HG03571 (cell line): ENCODE results near the gene TUBA4B.
"Not testable (repeated sequence)": the region's sequence is repeated elsewhere in the genome, so short reads cannot be mapped to it uniquely, and the experiment has no call there.

Experiments used
- ATAC-seq: cut with Tn5 transposase; IDR thresholded peaks from one replicate; pipeline ENCODE4 v1.9.1; 2021; ENCODE audit not compliant: unreplicated experiment

Gene TUBA4B

GRCh38 chr2:219290381-219291171, 37.5 kb downstream of the TUBA4B start:
- ATAC-seq, result no peak

DNA sequence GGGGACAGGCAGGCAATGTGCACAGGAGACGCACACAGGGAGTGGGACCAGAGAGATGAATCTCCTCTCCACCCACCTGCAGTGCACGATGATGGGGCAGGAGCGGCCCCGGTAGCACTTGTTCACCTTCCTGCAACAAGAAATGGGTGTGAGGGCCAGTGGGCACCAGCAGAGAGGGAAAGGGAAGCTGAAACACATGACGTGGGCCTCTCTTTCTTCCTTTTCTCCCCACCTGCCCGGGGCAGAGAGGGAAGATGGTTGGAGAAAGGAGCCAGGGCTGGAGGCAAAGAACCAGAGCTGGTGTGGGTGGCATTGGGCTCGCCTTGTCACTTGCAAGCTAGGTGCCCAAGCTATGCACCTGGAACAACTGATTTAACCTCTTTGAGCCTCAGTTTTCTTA, 38.4 kb downstream of the TUBA4B start:
- no peak for ATAC-seq

GRCh38 chr2:219291910-219292490, 39.0 kb downstream of the TUBA4B start:
- ATAC-seq, result no peak

DNA sequence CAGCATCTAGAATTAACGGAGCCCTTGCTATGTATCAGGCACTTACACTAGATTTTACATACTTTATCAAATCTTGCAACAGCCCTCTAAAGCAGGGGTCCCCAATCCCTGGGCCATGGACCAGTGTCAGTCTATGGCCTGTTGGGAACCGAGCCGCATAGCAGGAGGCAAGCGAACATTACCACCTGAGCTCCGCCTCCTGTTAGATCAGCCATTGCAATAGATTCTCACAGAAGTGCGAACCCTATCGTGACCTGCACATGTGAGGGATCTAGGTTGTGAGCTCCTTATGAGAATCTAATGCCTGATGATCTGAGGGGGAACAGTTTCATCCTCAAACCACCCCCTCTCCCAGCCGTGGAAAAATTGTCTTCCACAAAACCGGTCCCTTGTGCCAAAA, 39.6 kb downstream of the TUBA4B start:
- ATAC-seq, result no peak

- ATAC-seq, result no peak
Observed at GRCh38 chr2:219293736-219294231, 40.7 kb downstream of the TUBA4B start.

- peak; percentile 89 for ATAC-seq
Observed at GRCh38 chr2:219294356-219295351, 41.6 kb downstream of the TUBA4B start.

GRCh38 chr2:219296142-219296541, 43.1 kb downstream of the TUBA4B start:
- no peak for ATAC-seq

GRCh38 chr2:219296631-219297391, 43.8 kb downstream of the TUBA4B start:
- ATAC-seq, result no peak

- no peak for ATAC-seq
Observed at GRCh38 chr2:219297766-219298456, 44.9 kb downstream of the TUBA4B start.

DNA sequence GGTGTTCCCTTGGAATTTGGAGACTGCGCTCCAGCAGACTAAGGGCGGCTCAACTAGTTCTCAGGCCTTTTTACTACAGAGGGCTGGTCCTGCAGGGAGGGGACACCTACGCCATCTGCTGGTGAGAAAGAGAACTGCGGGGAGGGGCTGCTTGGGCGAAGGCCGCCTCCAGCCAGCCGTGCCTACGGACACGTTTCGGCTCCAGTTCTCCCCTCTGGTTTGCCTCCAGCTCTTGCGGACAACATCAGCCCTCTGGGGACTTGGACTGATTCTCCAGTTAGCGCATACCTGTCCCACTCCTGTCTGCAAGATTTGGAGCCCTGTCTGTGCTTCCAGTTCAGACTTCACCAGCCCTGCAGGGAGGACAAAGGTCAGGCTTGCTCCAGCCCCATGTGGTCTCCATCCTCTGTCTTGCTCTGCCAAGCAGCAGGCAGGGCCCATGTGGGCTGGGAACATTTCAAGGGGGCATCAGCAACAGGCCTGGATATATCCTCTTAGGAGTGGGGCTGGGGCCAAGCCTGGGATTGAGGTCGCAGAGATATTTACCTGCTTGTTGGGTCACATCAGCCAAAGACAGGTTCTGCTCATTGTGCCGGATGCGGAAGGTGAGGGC, 45.8 kb downstream of the TUBA4B start:
- ATAC-seq, result no peak

- no peak for ATAC-seq
Observed at GRCh38 chr2:219299372-219299760, 46.3 kb downstream of the TUBA4B start.

DNA sequence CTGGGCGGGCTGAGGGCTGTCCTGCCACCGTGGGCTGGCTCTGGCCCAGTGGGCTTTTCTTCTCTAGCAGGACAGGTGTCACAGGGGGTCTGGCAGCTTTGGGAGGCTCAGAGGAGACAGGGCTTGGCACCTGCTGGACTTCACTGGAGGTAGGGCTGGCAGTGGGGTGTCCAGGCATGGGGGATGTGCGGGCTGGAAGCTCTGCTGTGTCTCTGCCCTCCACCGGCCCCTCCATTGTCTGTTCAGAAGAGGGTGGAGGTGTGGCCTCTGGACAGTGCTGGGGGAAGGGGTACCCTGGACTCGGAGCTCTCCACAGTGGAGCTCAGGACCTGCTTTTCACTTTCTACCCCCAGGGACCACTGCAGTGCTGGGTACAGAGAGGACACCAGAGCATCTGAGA, 47.0 kb downstream of the TUBA4B start:
- ATAC-seq, result no peak

DNA sequence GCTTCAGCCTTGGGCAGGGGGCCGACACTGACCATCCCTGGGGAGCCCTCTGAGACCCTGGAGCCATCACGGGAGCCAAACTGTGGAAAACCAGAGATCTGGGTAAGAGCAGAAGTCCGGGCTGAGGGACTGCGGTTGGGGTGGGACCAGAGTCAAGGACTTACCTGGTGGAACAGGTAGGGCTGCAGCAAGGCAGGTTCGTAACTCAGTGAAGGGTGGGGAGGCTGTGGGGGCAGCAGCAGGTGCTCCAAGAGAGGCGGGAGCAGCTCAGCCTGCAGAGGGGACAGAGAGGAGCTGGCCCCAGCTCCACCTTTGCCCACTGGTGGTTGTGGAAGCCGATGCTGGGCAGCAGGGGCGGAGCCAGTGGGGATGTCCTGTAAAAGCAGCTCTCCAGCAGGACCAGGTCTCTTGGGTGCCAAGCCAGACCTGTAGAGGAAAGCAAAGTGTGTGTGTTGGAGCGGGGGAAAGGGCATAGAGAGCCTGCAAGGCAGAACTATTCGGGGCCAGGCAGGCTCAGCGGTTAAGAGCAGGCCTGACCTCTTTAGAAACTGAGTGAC, 49.4 kb downstream of the TUBA4B start:
- ATAC-seq, result no peak

DNA sequence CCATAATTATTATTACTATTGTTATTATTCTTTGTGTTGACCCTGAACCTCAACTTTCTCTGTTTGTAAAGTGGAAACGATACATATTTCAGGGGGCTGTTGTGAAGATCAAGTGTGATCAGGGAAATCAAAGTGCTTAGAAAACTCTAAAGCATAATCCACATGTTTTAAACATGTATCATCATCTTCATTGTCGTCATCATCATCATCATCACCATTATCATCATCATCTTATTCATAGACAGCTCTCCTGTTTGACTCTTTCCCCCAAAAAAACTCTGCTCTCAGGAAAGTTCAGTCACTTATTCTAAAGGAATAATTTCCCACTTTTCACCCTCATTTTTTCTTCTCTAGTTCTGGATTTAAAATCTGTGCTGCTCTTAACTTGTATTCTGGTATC, 51.2 kb downstream of the TUBA4B start:
- ATAC-seq, result no peak

DNA sequence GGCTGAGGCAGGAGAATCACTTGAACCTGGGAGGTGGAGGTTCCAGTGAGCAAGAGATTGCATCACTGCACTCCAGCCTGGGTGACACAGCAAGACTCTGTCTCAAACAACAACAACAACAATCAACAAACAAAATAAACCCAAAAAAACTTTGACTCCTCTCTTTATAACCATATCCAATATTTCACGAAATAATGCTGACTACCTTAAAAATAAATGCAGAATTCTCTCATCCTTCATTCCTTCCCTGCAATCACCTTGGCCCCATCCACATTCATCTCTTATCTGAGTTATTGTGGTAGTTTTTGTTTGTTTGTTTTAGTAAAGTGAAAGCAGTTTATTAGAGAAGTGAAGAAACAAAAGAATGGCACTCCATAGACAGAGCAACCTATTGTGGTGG, 53.0 kb downstream of the TUBA4B start:
- ATAC-seq, result no peak

DNA sequence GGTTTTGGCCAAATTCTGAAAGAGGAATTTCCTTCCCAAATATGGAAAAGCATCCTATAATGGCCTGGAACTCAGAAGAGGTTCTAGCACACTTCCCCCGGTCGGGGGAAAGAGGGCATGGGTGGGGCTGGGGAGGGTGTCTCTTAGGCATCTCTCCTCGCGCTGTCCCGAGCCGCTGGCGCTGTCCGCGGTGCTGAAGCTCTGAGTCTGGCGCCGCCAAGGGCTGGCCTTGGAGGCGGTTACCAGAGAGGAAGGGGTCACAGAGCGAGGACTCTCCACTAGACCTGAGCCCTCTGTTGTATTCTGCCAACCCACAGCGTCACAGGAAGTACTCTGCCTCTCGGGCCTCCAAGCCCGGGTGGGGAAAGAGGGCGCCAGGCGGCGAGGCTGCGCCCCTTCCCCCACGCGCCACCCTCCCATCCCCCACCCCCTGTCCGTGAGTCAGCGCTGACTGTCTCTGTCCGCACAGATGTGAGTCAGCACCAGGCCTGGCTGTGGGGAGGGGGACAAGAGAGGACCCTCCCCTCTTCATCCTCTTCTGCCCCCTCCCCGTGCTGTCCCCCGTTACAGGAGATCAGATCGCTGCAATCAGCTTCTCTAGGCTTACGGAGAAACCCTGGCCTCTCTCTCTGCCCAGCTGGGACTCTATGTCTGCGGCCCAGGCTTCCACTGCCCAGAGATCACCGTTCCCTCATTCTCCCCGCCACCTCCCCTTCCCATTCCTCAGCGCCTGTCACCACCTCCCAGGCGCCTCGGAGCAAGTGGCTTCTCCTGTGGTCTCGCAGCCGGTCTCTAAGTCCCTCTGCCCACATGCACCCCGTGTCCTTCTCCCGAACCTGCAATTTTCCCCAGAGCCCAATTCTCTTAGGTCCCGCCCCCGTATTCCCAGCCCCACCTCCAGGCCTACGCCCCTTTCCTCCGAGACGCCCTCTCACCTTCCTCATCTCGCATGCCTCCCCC, 55.4 kb downstream of the TUBA4B start:
- ATAC-seq, result no peak

DNA sequence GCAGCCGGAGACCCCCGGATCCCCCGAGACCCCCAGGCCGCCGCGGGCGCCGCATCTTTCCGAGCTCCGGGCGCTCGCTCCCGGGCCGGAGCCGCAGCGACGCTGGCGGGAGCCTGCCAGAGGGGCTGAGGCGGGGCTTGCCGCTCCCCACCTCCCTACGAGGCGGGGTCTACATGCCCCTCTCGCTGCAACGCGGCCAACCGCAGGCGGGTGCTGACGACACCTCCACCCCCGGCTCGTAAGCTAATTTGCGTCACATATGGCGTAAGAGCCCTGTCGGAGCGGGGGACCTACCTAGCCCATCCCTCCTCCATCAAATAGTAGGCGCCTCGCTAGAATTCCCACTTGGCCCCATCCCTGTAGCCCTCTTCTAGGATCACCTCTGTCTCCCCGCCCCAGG, 56.2 kb downstream of the TUBA4B start, which contains the start of gene PTPRN:
Gene PTPRN (minus strand): TSS at position 124 of the 400 bp plus-strand sequence. CDS start 69 bp downstream, at position 55.
- ATAC-seq, result no peak

- not testable (repeated sequence) for ATAC-seq
Observed at GRCh38 chr2:219312683-219313263, 59.7 kb downstream of the TUBA4B start.
